ENCODE results near the gene PDE4B. TPM values are rescaled to one million over a fixed set of nuclear protein-coding genes. Genes with fewer than 3 reads are reported as not detected.

The PDE4B gene
- polyA plus RNA-seq, 1 donor from 2014 or later, result 135 TPM

- Histone ChIP-seq H3K27me3 (ENCODE audit: insufficient read depth, low read depth, low read length) (no peaks in the 10 kb centered on the region), H3K36me3 (ENCODE audit: insufficient read depth, low read length) (no peaks in the 10 kb centered on the region), H3K27ac (ENCODE audit: low read length) (no peak overlapping the region), H4K20me1 (ENCODE audit: insufficient read depth) (no peaks in the 10 kb centered on the region), H3K9me3 (ENCODE audit: low read length) (peaks cover 8% of the 10 kb centered on the region), H3K4me2 (ENCODE audit: low read length) (no peak overlapping the region), H2AFZ (ENCODE audit: low read depth, low read length) (no peak overlapping the region), H3F3A (ENCODE audit: insufficient read depth, low read length, poor library complexity, severe bottlenecking) (no peaks in the 10 kb centered on the region), H3K79me2 (replicated peaks; ENCODE audit: insufficient read depth, low read length) (no peaks in the 10 kb centered on the region), H3K4me3 (ENCODE audit: low read length) (no peak overlapping the region), H3K9me2 (ENCODE audit: insufficient read depth, low read length) (no peaks in the 10 kb centered on the region), H3K9ac (ENCODE audit: low read length) (no peak overlapping the region)
- no peak for TF ChIP-seq RAD21 (conservative IDR thresholded peaks at IDR 0.05)
- no peak for TF ChIP-seq POLR2AphosphoS5 (IDR thresholded peaks at IDR 0.05)
- TF ChIP-seq MXI1 (conservative IDR thresholded peaks at IDR 0.05; ENCODE audit: poor library complexity, severe bottlenecking), result no peak
- TF ChIP-seq REST (IDR thresholded peaks at IDR 0.05; ENCODE audit: borderline replicate concordance), result no peak
- no peak for TF ChIP-seq EP300 (conservative IDR thresholded peaks at IDR 0.05; ENCODE audit: poor library complexity, severe bottlenecking)
- no peak for TF ChIP-seq TAF1 (IDR thresholded peaks at IDR 0.05; ENCODE audit: low read depth)
- TF ChIP-seq SMC3 (conservative IDR thresholded peaks at IDR 0.05; ENCODE audit: poor library complexity), result no peak
- TF ChIP-seq CTCF (IDR thresholded peaks at IDR 0.05; ENCODE audit: poor library complexity, severe bottlenecking), result no peak
- no peak for TF ChIP-seq EZH2 (IDR thresholded peaks at IDR 0.05; ENCODE audit: borderline replicate concordance, insufficient read depth, low read length, poor library complexity, severe bottlenecking)
These were observed 590.9 kb downstream of the PDE4B start for GRCh38 chr1:66383611-66384010.

- Histone ChIP-seq H3K9me3 (ENCODE audit: low read length) (peaks cover 8% of the 10 kb centered on the region), H3K9me2 (ENCODE audit: insufficient read depth, low read length) (no peaks in the 10 kb centered on the region)
- TF ChIP-seq CTCF (IDR thresholded peaks at IDR 0.05; ENCODE audit: poor library complexity, severe bottlenecking), result no peak
- no peak for TF ChIP-seq TAF1 (IDR thresholded peaks at IDR 0.05; ENCODE audit: low read depth)
- TF ChIP-seq SMC3 (conservative IDR thresholded peaks at IDR 0.05; ENCODE audit: poor library complexity), result no peak
- TF ChIP-seq RAD21 (conservative IDR thresholded peaks at IDR 0.05), result no peak
These were observed 591.7 kb downstream of the PDE4B start for GRCh38 chr1:66384258-66384921.

More at GRCh38 chr1:66384258-66384921, 591.7 kb downstream of the PDE4B start:
- Histone ChIP-seq H3K27ac (ENCODE audit: low read length) (no peak overlapping the region), H4K20me1 (ENCODE audit: insufficient read depth) (no peaks in the 10 kb centered on the region), H2AFZ (ENCODE audit: low read depth, low read length) (no peak overlapping the region), H3K9ac (ENCODE audit: low read length) (no peak overlapping the region), H3K4me2 (ENCODE audit: low read length) (no peak overlapping the region), H3K4me3 (ENCODE audit: low read length) (no peak overlapping the region), H3F3A (ENCODE audit: insufficient read depth, low read length, poor library complexity, severe bottlenecking) (no peaks in the 10 kb centered on the region), H3K36me3 (ENCODE audit: insufficient read depth, low read length) (no peaks in the 10 kb centered on the region), H3K27me3 (ENCODE audit: insufficient read depth, low read depth, low read length) (no peaks in the 10 kb centered on the region), H3K79me2 (replicated peaks; ENCODE audit: insufficient read depth, low read length) (no peaks in the 10 kb centered on the region)

Data from neural cell (in vitro differentiated cells).